Astrocyte of the hippocampus (primary cell): ENCODE results near the gene ZFAND3.

Source experiments
- DNase-seq: peaks from one replicate; pipeline ENCODE4 v3.0.0; 2011; ENCODE audit warnings: low read depth, low spot score

The ZFAND3 gene

GRCh38 chr6:38168126-38168525, 348.6 kb downstream of the ZFAND3 start:
- DNase-seq = no peak

- DNase-seq = no peak
Measured at GRCh38 chr6:38168699-38169098, 349.2 kb downstream of the ZFAND3 start.

GRCh38 chr6:38169221-38169976, 349.9 kb downstream of the ZFAND3 start:
- no peak for DNase-seq

- no peak for DNase-seq
Measured at GRCh38 chr6:38169977-38170526, 350.5 kb downstream of the ZFAND3 start.

- no peak for DNase-seq
Measured at GRCh38 chr6:38170666-38171355, 351.3 kb downstream of the ZFAND3 start.

GRCh38 chr6:38171997-38172738, 352.6 kb downstream of the ZFAND3 start:
- no peak for DNase-seq

- no peak for DNase-seq
Measured at GRCh38 chr6:38172739-38173410, 353.3 kb downstream of the ZFAND3 start.

- no peak for DNase-seq
Measured at GRCh38 chr6:38173909-38174308, 354.4 kb downstream of the ZFAND3 start.

GRCh38 chr6:38174315-38174714, 354.8 kb downstream of the ZFAND3 start:
- no peak for DNase-seq

GRCh38 chr6:38174806-38175495, 355.4 kb downstream of the ZFAND3 start:
- DNase-seq = no peak

GRCh38 chr6:38175786-38176185, 356.3 kb downstream of the ZFAND3 start:
- DNase-seq = no peak

GRCh38 chr6:38176797-38177751, 357.5 kb downstream of the ZFAND3 start:
- DNase-seq = no peak

- DNase-seq = no peak
Measured at GRCh38 chr6:38177882-38178583, 358.5 kb downstream of the ZFAND3 start.

GRCh38 chr6:38178584-38178886, 359.0 kb downstream of the ZFAND3 start:
- no peak for DNase-seq

GRCh38 chr6:38179300-38179699, 359.8 kb downstream of the ZFAND3 start:
- no peak for DNase-seq

- DNase-seq = no peak
Measured at GRCh38 chr6:38179794-38180430, 360.4 kb downstream of the ZFAND3 start.

- DNase-seq = no peak
Measured at GRCh38 chr6:38180586-38180985, 361.1 kb downstream of the ZFAND3 start.

- DNase-seq = no peak
Measured at GRCh38 chr6:38182426-38182825, 362.9 kb downstream of the ZFAND3 start.
